Lower lobe of right lung (tissue), 2 donors: ENCODE results near the gene KIF3B. TPM values are rescaled to one million over a fixed set of nuclear protein-coding genes. Genes with fewer than 3 reads are reported as not detected.

Experiments used
- ATAC-seq, 2 donors: fragments of 200-7000 bp; cut with Tn5 transposase; one replicate each; pipeline ENCODE4 v1.9.1; 2020 to 2022; ENCODE audit warnings: mild to moderate bottlenecking in 2 of 2, moderate library complexity in 2 of 2
- DNase-seq: peaks from one replicate; pipeline ENCODE4 v3.0.0-alpha.2; 2020
- H3K27ac ChIP-seq: fragments of 200-600 bp; one replicate; pipeline ENCODE4 v1.8.0; 2022
- H3K27me3 ChIP-seq: fragments of 200-600 bp; one replicate; pipeline ENCODE4 v1.8.0; 2022; ENCODE audit warnings: low read depth
- H3K36me3 ChIP-seq: fragments of 200-600 bp; one replicate; pipeline ENCODE4 v1.8.0; 2022; ENCODE audit warnings: mild to moderate bottlenecking
- H3K4me1 ChIP-seq: fragments of 200-600 bp; one replicate; pipeline ENCODE4 v1.8.0; 2022
- H3K4me3 ChIP-seq: fragments of 200-600 bp; one replicate; pipeline ENCODE4 v1.8.0; 2022; ENCODE audit warnings: mild to moderate bottlenecking
- H3K9me3 ChIP-seq: fragments of 200-600 bp; one replicate; pipeline ENCODE4 v1.8.0; 2022
- CTCF ChIP-seq: fragments of 200-600 bp; IDR thresholded peaks from one replicate; pipeline ENCODE4 v1.8.0; 2022; ENCODE audit warnings: antibody characterized with exemption, mild to moderate bottlenecking
- intact Hi-C: fragments of 100-400 bp; cut with DNase I; formaldehyde crosslinking; loops from one replicate; pipeline ENCODE4 v1.11.0; 2022
- total RNA-seq: library from RNA; stranded (reverse); fragmentation: NEBNext Ultra II Directional; extraction: Animal tissue kit (Norgen Biotek cat#: 25700); gene quantifications from one replicate; pipeline ENCODE4 v1.2.1, GENCODE V29; 2021
- donor health status: DM: no; HTN: yes; CAD: no; lungs with severe emphysema.

KIF3B gene
- total RNA-seq, 1 donor from 2014 or later: 28.0 TPM

DNA sequence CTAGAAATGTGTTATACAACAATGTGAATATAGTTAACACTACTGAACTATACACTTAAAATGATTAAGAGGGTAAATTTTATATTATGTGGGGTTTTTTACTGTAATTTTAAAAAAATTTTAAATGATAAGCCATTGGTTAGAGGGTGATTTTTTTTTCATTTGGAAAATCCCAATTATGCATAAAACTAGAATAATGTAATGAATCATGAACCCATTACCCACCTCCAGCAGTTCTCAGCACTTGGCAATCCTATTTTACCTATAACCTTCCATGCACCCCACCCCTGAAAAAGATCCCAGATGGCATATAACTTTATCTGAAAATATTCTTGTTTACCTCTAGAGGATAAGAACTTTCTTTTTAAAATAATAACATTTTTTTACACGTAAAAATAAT lies 13.7 kb downstream of the KIF3B start:
- H3K4me3 ChIP-seq: no peak overlapping the region
- peaks cover 13% of the 10 kb centered on the region for H3K4me1 ChIP-seq
- TF ChIP-seq CTCF: no peak
- intact Hi-C loops: no loop called here
- no peak for DNase-seq
- H3K36me3 ChIP-seq: peaks cover 3% of the 10 kb centered on the region
- H3K27ac ChIP-seq: no peak overlapping the region
- no peaks in the 10 kb centered on the region for H3K27me3 ChIP-seq
- no peak for ATAC-seq
- H3K9me3 ChIP-seq: no peaks in the 10 kb centered on the region

- no peak overlapping the region for H3K27ac ChIP-seq
- no peak for DNase-seq
- no peak for ATAC-seq
- no peaks in the 10 kb centered on the region for H3K4me1 ChIP-seq
- no peaks in the 10 kb centered on the region for H3K9me3 ChIP-seq
- H3K36me3 ChIP-seq: peaks cover 3% of the 10 kb centered on the region
- no peak for TF ChIP-seq CTCF
- H3K27me3 ChIP-seq: no peaks in the 10 kb centered on the region
- intact Hi-C loops: no loop called here
- H3K4me3 ChIP-seq: no peak overlapping the region
Observed at GRCh38 chr20:32292548-32292947, 15.1 kb downstream of the KIF3B start.

- ATAC-seq: no peak
- intact Hi-C loops: no loop called here
- Histone ChIP-seq H3K9me3 (no peaks in the 10 kb centered on the region), H3K36me3 (no peaks in the 10 kb centered on the region), H3K4me3 (no peak overlapping the region), H3K27ac (no peak overlapping the region), H3K27me3 (no peaks in the 10 kb centered on the region), H3K4me1 (no peaks in the 10 kb centered on the region)
- no peak for TF ChIP-seq CTCF
- no peak for DNase-seq
Observed at GRCh38 chr20:32294071-32294470, 16.6 kb downstream of the KIF3B start.

GRCh38 chr20:32296412-32296811 lies 19.0 kb downstream of the KIF3B start:
- H3K36me3 ChIP-seq: no peaks in the 10 kb centered on the region
- TF ChIP-seq CTCF: no peak
- no peaks in the 10 kb centered on the region for H3K4me1 ChIP-seq
- DNase-seq (no peak), ATAC-seq (no peak)
- no peaks in the 10 kb centered on the region for H3K9me3 ChIP-seq
- H3K27ac ChIP-seq: no peak overlapping the region
- no peaks in the 10 kb centered on the region for H3K27me3 ChIP-seq
- intact Hi-C loops: no loop called here
- no peak overlapping the region for H3K4me3 ChIP-seq

DNA sequence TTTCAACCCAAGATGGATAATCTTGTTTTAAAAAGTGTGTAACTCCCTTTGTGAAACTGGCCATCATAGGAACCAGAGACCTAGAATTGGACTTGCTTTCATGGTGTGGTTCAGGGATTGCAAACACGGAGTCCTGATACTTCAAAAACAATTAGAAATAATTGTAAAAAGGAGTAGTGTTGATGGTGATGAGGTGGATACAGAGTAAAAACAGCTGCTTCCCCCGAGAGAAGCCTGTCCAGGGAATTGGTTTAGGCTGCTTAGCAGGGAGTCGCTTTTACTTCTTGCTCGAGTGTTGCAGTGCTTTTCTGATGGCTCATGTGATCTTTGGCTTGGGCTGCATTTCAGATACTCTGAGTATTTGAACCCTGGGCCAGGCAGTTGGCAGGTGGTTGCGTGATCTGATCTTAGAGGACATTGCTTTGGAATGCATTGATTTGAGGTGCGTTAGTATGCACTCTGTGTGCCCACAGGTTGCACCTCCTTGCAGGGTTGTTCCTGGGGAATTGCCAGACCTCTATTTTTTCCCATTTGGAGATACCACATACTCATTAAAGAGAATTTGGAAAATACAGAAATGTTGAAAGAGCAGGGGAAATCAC lies 19.5 kb downstream of the KIF3B start:
- no peak overlapping the region for H3K4me3 ChIP-seq
- no peaks in the 10 kb centered on the region for H3K9me3 ChIP-seq
- TF ChIP-seq CTCF: no peak
- intact Hi-C loops: no loop called here
- DNase-seq: no peak
- no peaks in the 10 kb centered on the region for H3K4me1 ChIP-seq
- no peak for ATAC-seq
- no peak overlapping the region for H3K27ac ChIP-seq
- H3K36me3 ChIP-seq: no peaks in the 10 kb centered on the region
- H3K27me3 ChIP-seq: no peaks in the 10 kb centered on the region
